ENCODE measurements around the gene SLC4A9. TPM values are rescaled to one million over a fixed set of nuclear protein-coding genes. Genes with fewer than 3 reads are reported as not detected.
A peak's percentile ranks its signal among the peaks of the same experiment; 100 is the strongest.

Gene SLC4A9, protein sequence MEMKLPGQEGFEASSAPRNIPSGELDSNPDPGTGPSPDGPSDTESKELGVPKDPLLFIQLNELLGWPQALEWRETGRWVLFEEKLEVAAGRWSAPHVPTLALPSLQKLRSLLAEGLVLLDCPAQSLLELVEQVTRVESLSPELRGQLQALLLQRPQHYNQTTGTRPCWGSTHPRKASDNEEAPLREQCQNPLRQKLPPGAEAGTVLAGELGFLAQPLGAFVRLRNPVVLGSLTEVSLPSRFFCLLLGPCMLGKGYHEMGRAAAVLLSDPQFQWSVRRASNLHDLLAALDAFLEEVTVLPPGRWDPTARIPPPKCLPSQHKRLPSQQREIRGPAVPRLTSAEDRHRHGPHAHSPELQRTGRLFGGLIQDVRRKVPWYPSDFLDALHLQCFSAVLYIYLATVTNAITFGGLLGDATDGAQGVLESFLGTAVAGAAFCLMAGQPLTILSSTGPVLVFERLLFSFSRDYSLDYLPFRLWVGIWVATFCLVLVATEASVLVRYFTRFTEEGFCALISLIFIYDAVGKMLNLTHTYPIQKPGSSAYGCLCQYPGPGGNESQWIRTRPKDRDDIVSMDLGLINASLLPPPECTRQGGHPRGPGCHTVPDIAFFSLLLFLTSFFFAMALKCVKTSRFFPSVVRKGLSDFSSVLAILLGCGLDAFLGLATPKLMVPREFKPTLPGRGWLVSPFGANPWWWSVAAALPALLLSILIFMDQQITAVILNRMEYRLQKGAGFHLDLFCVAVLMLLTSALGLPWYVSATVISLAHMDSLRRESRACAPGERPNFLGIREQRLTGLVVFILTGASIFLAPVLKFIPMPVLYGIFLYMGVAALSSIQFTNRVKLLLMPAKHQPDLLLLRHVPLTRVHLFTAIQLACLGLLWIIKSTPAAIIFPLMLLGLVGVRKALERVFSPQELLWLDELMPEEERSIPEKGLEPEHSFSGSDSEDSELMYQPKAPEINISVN
- not detected in 2 replicates for total RNA-seq (2014; rRNA removed; shearing (Covaris generic))
- not detected in 2 replicates for polyA plus RNA-seq (2016; fragmentation: Nextera tagmentation; extraction: Ambion mirVana)

DNA sequence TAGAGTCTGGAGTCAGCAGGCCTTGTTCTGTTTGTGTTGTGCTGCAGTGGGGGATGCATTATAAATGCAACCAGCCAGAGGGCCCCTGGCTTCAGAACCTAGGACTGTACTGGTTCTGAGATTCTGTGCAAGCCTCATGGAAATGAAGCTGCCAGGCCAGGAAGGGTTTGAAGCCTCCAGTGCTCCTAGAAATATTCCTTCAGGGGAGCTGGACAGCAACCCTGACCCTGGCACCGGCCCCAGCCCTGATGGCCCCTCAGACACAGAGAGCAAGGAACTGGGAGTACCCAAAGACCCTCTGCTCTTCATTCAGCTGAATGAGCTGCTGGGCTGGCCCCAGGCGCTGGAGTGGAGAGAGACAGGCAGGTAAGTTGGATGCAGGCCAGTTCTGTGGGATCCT is at the start of gene SLC4A9:
SLC4A9 (plus strand) TSS at position 94 of the 400 bp plus-strand sequence; CDS start at position 137, 43 bp downstream.
- WGBS, 2 experiments (ENCODE audit: low coverage in 1 of 2, low lambda C conversion rate in 2 of 2, missing lambda C conversion rate in 2 of 2) = 70 to 73% methylated on average over 2 of the region's 2 CpGs
- in situ Hi-C loops (cut with MboI) = no loop called here
- no peak within 1 kb of the TSS for H3K4me2 ChIP-seq (ENCODE audit: unreplicated experiment)
- H3F3A ChIP-seq (ENCODE audit: insufficient read depth) = no peaks in the 10 kb centered on the region
- no peaks in the 10 kb centered on the region for H3K27me3 ChIP-seq (replicated peaks; ENCODE audit: insufficient read depth)
- H3K9me3 ChIP-seq (ENCODE audit: low read depth) = no peaks in the 10 kb centered on the region
- no peaks in the 10 kb centered on the region for H3K79me2 ChIP-seq (ENCODE audit: insufficient read depth)
- no peak within 1 kb of the TSS for H2AFZ ChIP-seq
- TF ChIP-seq EZH2 (IDR thresholded peaks at IDR 0.05; ENCODE audit: insufficient read depth, poor library complexity, severe bottlenecking) (no peak), EZH2phosphoT487 (IDR thresholded peaks at IDR 0.05; ENCODE audit: insufficient read depth, low read depth) (no peak)
- H3K4me1 ChIP-seq (ENCODE audit: insufficient read depth) = peaks cover 4% of the 10 kb centered on the region; the same call in 1 of the 2 replicates
- no peaks in the 10 kb centered on the region for H4K20me1 ChIP-seq (ENCODE audit: insufficient read depth)
- DNase-seq = no peak
- no peak within 1 kb of the TSS for H3K27ac ChIP-seq
- no peaks in the 10 kb centered on the region for H3K36me3 ChIP-seq (ENCODE audit: low read depth)
- H3K4me3 ChIP-seq = no peak within 1 kb of the TSS
- no peak within 1 kb of the TSS for H3K9ac ChIP-seq
- no peaks in the 10 kb centered on the region for H3K9me2 ChIP-seq (ENCODE audit: insufficient read depth)

DNA sequence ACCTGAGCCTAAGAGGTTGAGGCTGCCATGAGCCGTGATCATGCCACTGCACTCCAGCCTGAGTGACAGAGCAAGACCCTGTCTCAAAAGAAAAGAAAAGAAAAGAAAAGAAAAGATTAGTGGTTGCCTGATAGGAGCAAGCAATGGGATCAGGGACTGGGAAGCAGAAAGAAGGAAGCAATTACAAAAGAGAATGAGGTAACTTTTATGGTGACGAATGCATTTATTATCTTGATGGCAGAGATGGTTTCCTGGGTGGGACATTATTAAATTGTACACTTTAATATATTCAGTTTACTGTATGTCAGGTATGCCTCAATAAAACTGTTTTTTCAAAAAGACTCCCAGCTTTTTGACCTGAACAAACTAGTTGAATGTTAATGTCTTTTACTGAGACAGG is 49.6 kb upstream of the SLC4A9 start:
- DNase-seq = peak; percentile 52
- H3K9ac ChIP-seq = peak overlapping the region; percentile 61
- H3K9me2 ChIP-seq (ENCODE audit: insufficient read depth) = no peaks in the 10 kb centered on the region
- in situ Hi-C loops (cut with MboI) = no loop called here
- no peak overlapping the region for H3K4me3 ChIP-seq
- 76% methylated on average over 2 of the region's 2 CpGs for WGBS, 2 experiments (ENCODE audit: low coverage in 1 of 2, low lambda C conversion rate in 2 of 2, missing lambda C conversion rate in 2 of 2)
- no peaks in the 10 kb centered on the region for H3K79me2 ChIP-seq (ENCODE audit: insufficient read depth)
- no peaks in the 10 kb centered on the region for H3K36me3 ChIP-seq (ENCODE audit: low read depth)
- H3K4me2 ChIP-seq (ENCODE audit: unreplicated experiment) = peak overlapping the region; percentile 60
- H3K4me1 ChIP-seq (ENCODE audit: insufficient read depth) = peaks cover 29% of the 10 kb centered on the region
- TF ChIP-seq EZH2 (IDR thresholded peaks at IDR 0.05; ENCODE audit: insufficient read depth, poor library complexity, severe bottlenecking) (no peak), EZH2phosphoT487 (IDR thresholded peaks at IDR 0.05; ENCODE audit: insufficient read depth, low read depth) (no peak)
- H3K9me3 ChIP-seq (ENCODE audit: low read depth) = no peaks in the 10 kb centered on the region
- peak overlapping the region; percentile 88 for H3K27ac ChIP-seq
- H4K20me1 ChIP-seq (ENCODE audit: insufficient read depth) = no peaks in the 10 kb centered on the region
- H3K27me3 ChIP-seq (replicated peaks; ENCODE audit: insufficient read depth) = no peaks in the 10 kb centered on the region
- H3F3A ChIP-seq (ENCODE audit: insufficient read depth) = peaks cover 35% of the 10 kb centered on the region
- H2AFZ ChIP-seq = no peak overlapping the region

DNA sequence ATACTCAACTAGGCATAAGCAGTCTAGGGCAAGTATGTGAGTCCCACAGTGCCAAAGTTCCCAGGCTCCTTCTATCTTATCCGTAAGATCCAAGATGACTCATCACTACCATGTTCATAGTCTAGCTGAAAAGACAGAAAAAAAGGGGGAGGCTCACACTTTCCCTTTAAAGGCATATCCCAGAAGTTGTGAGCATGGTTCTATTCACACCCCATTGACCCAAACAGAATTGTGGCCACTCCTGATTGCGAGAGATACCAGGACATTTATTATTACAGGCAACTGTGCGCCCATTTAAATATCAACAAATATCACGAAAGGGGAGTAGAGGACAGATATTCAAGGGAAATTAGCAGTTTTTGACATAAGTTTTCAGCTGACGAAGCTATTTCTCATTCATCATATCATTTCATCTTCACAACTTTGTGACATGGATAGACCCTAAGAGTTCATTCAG is 49.0 kb upstream of the SLC4A9 start:
- Histone ChIP-seq H3K4me1 (ENCODE audit: insufficient read depth) (peaks cover 29% of the 10 kb centered on the region), H3K4me3 (no peak overlapping the region), H3K9ac (peak overlapping the region; percentile 61), H3K9me2 (ENCODE audit: insufficient read depth) (no peaks in the 10 kb centered on the region), H2AFZ (no peak overlapping the region), H3K9me3 (ENCODE audit: low read depth) (no peaks in the 10 kb centered on the region), H3F3A (ENCODE audit: insufficient read depth) (peaks cover 35% of the 10 kb centered on the region), H4K20me1 (ENCODE audit: insufficient read depth) (no peaks in the 10 kb centered on the region), H3K79me2 (ENCODE audit: insufficient read depth) (no peaks in the 10 kb centered on the region), H3K27me3 (replicated peaks; ENCODE audit: insufficient read depth) (no peaks in the 10 kb centered on the region), H3K4me2 (ENCODE audit: unreplicated experiment) (peak overlapping the region; percentile 64), H3K27ac (peak overlapping the region; percentile 88), H3K36me3 (ENCODE audit: low read depth) (no peaks in the 10 kb centered on the region)
- TF ChIP-seq EZH2phosphoT487 (IDR thresholded peaks at IDR 0.05; ENCODE audit: insufficient read depth, low read depth) (no peak), EZH2 (IDR thresholded peaks at IDR 0.05; ENCODE audit: insufficient read depth, poor library complexity, severe bottlenecking) (no peak)
- DNase-seq = peak; percentile 98
- in situ Hi-C loops (cut with MboI) = no loop called here
- WGBS, 2 experiments (ENCODE audit: low coverage in 1 of 2, low lambda C conversion rate in 2 of 2, missing lambda C conversion rate in 2 of 2) = 66 to 69% methylated on average over 5 of the region's 5 CpGs
